ENCODE results near the gene HEXIM1.

DNA sequence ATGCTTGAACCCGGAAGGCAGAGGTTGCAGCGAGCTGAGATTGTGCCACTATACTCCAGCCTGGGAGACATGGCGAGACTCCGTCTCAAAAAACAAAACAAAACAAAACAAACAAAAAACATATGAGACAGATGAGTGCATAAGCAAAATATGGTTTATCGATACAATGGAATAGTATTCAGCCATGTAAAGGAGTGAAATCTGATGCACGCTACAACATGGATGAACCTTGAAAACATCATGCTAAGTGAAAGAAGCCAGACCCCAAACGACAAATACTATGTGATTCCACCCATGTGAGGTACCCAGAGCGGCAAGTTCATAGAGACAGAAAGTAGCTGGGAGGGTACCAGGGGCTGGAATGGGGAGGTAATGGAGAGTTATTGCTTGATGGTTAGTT is 22.8 kb upstream of the HEXIM1 start:
- TF ChIP-seq, protein P1, sequence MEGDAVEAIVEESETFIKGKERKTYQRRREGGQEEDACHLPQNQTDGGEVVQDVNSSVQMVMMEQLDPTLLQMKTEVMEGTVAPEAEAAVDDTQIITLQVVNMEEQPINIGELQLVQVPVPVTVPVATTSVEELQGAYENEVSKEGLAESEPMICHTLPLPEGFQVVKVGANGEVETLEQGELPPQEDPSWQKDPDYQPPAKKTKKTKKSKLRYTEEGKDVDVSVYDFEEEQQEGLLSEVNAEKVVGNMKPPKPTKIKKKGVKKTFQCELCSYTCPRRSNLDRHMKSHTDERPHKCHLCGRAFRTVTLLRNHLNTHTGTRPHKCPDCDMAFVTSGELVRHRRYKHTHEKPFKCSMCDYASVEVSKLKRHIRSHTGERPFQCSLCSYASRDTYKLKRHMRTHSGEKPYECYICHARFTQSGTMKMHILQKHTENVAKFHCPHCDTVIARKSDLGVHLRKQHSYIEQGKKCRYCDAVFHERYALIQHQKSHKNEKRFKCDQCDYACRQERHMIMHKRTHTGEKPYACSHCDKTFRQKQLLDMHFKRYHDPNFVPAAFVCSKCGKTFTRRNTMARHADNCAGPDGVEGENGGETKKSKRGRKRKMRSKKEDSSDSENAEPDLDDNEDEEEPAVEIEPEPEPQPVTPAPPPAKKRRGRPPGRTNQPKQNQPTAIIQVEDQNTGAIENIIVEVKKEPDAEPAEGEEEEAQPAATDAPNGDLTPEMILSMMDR (IDR thresholded peaks at IDR 0.05 in 8 of 11, conservative IDR thresholded peaks at IDR 0.05 in 3 of 11), result no peak
- TF ChIP-seq POLR2AphosphoS5 (IDR thresholded peaks at IDR 0.05) (no peak), POLR2A (IDR thresholded peaks at IDR 0.05) (no peak)
